B cell (primary cell): Measurements from ENCODE around the gene TMC2.

Experiments used
- EZH2 ChIP-seq: IDR thresholded peaks from 2 replicates; pipeline ENCODE4 v1.6.1; 2012; ENCODE audit warnings: borderline replicate concordance, low read depth, mild to moderate bottlenecking, moderate library complexity, low read length; ENCODE audit not compliant: insufficient read depth, poor library complexity, severe bottlenecking
- TF ChIP-seq, protein P1 (sequence below): fragments of 200-600 bp; IDR thresholded peaks from one replicate; pipeline ENCODE4 v1.8.0; 2022; ENCODE audit warnings: antibody characterized with exemption, mild to moderate bottlenecking

DNA sequence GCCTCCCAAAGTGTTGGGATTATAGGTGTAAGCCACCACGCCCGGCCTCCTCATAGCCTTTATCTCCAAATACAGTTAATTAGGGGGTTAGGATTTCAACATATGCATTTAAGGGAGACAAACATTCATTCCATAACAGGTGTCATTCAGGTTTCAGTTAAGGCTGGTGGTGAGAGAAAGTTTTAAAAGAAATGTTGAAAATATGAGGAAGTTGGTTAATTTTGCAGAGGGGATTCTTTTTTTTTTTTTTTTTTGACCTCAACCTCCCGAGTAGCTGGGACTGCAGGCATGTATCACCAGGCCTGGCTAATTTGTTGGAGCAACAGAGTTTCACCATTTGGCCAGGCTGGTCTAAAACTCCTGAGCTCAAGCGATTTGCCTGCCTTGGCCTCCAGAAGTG lies 143.7 kb downstream of the TMC2 start:
- no peak for TF ChIP-seq EZH2
- TF ChIP-seq, protein P1, sequence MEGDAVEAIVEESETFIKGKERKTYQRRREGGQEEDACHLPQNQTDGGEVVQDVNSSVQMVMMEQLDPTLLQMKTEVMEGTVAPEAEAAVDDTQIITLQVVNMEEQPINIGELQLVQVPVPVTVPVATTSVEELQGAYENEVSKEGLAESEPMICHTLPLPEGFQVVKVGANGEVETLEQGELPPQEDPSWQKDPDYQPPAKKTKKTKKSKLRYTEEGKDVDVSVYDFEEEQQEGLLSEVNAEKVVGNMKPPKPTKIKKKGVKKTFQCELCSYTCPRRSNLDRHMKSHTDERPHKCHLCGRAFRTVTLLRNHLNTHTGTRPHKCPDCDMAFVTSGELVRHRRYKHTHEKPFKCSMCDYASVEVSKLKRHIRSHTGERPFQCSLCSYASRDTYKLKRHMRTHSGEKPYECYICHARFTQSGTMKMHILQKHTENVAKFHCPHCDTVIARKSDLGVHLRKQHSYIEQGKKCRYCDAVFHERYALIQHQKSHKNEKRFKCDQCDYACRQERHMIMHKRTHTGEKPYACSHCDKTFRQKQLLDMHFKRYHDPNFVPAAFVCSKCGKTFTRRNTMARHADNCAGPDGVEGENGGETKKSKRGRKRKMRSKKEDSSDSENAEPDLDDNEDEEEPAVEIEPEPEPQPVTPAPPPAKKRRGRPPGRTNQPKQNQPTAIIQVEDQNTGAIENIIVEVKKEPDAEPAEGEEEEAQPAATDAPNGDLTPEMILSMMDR: no peak
